H1 (cell line): ENCODE measurements around the gene GBA2. TPM values are rescaled to one million over a fixed set of nuclear protein-coding genes. Genes with fewer than 3 reads are reported as not detected.

Experiments
- CTCF ChIA-PET: fragments of 300-600 bp; sonication (Branson Sonifier 250); formaldehyde crosslinking; loops from one replicate; lab custom pipeline; 2021; ENCODE audit not compliant: partially characterized antibody; lab: Charles Lee
- POLR2A ChIA-PET: fragments of 300-600 bp; sonication (Branson Sonifier 250); formaldehyde crosslinking; loops from one replicate; lab custom pipeline; 2021; ENCODE audit warnings: inconsistent platforms; ENCODE audit not compliant: partially characterized antibody; lab: Charles Lee
- DNase-seq, 2 experiments: peaks; one replicate each; pipeline versions ENCODE4 v3.0.0 to v3.0.0-alpha.2; 2010 to 2022; ENCODE audit warnings: low spot score in 2 of 2, low read depth in 1 of 2, mixed read lengths in 1 of 2
- FAIRE-seq: peaks from 2 replicates; lab custom pipeline; 2011; peaks lifted over from hg19 to GRCh38; lab: Jason Lieb, UNC
- H2AFZ ChIP-seq: 2 replicates; pipeline ENCODE4 v1.8.1; 2012; ENCODE audit warnings: low read length, inconsistent platforms
- H2AK5ac ChIP-seq: 2 replicates; pipeline ENCODE4 v1.6.1; 2013; ENCODE audit warnings: low read depth, low read length
- H2BK120ac ChIP-seq: replicated peaks from 2 replicates; pipeline ENCODE3; 2013; ENCODE audit warnings: low read depth, low read length, inconsistent platforms
- H2BK12ac ChIP-seq: 2 replicates; pipeline ENCODE4 v1.6.1; 2013; ENCODE audit warnings: low read depth, low read length
- H2BK15ac ChIP-seq: 2 replicates; pipeline ENCODE4 v1.6.1; 2013; ENCODE audit warnings: low read length
- H2BK20ac ChIP-seq: 2 replicates; pipeline ENCODE4 v1.6.1; 2013; ENCODE audit warnings: low read length
- H2BK5ac ChIP-seq: 2 replicates; pipeline ENCODE4 v1.6.1; 2013; ENCODE audit warnings: low read depth, low read length
- H3K14ac ChIP-seq: 2 replicates; pipeline ENCODE4 v1.6.1; 2013; ENCODE audit warnings: inconsistent platforms; ENCODE audit not compliant: insufficient read length
- H3K18ac ChIP-seq: 2 replicates; pipeline ENCODE4 v1.6.1; 2013; ENCODE audit warnings: low read length; ENCODE audit errors: extremely low read depth
- H3K23ac ChIP-seq: 2 replicates; pipeline ENCODE4 v1.6.1; 2013; ENCODE audit warnings: inconsistent platforms; ENCODE audit not compliant: insufficient read length
- H3K23me2 ChIP-seq: 2 replicates; pipeline ENCODE4 v1.6.1; 2013; ENCODE audit warnings: low read depth, low read length
- H3K27ac ChIP-seq: 2 replicates; pipeline ENCODE4 v1.6.1; 2011; ENCODE audit warnings: low read depth, low read length, inconsistent platforms
- H3K27me3 ChIP-seq, 4 experiments: replicated peaks in 1 of 4; 1 replicate in 1 of 4; 2 replicates in 3 of 4; pipeline versions ENCODE4 v1.6.1 to v1.8.1; 2011 to 2013; ENCODE audit warnings: low read length in 3 of 4, mild to moderate bottlenecking in 3 of 4, inconsistent platforms in 2 of 4, mixed read lengths in 2 of 4, moderate library complexity in 1 of 4; ENCODE audit not compliant: control insufficient read depth in 3 of 4, insufficient read depth in 3 of 4; ENCODE audit errors: extremely low read depth in 1 of 4
- H3K36me3 ChIP-seq, 4 experiments: 2 replicates each; pipeline versions ENCODE4 v1.6.1 to v1.8.1; 2011 to 2013; ENCODE audit warnings: mild to moderate bottlenecking in 4 of 4, low read length in 3 of 4, moderate library complexity in 2 of 4, control low read depth in 1 of 4, inconsistent platforms in 1 of 4; ENCODE audit not compliant: insufficient read depth in 4 of 4, control insufficient read depth in 2 of 4
- H3K4ac ChIP-seq: replicated peaks from 2 replicates; pipeline ENCODE3; 2013; ENCODE audit warnings: low read length, low read depth, mixed read lengths, inconsistent platforms; ENCODE audit not compliant: insufficient read length
- H3K4me1 ChIP-seq, 4 experiments: replicated peaks in 1 of 4; 1 replicate in 1 of 4; 2 replicates in 3 of 4; pipeline versions ENCODE4 v1.6.1 to v1.8.1; 2011 to 2013; ENCODE audit warnings: low read length in 3 of 4, inconsistent platforms in 2 of 4, mixed read lengths in 1 of 4; ENCODE audit not compliant: insufficient read depth in 4 of 4, control insufficient read depth in 3 of 4
- H3K4me2 ChIP-seq, 2 experiments: 2 replicates each; pipeline versions ENCODE4 v1.6.1 to v1.8.1; 2011 to 2013; ENCODE audit warnings: low read depth in 2 of 2, low read length in 2 of 2, control low read depth in 1 of 2, inconsistent platforms in 1 of 2, mild to moderate bottlenecking in 1 of 2; ENCODE audit not compliant: insufficient read depth in 1 of 2
- H3K4me3 ChIP-seq, 4 experiments: fragments of 200-600, 300-600 bp in 1 of 4; sonication (generic), shearing (Covaris generic), sonication (Bioruptor Twin) in 1 of 4; 2 replicates each; pipeline versions ENCODE4 v1.5.1 to v1.8.1; 2011 to 2016; ENCODE audit warnings: low read length in 4 of 4, low read depth in 3 of 4, control low read depth in 2 of 4, inconsistent platforms in 2 of 4, mild to moderate bottlenecking in 2 of 4, mixed read lengths in 1 of 4, moderate library complexity in 1 of 4; ENCODE audit not compliant: insufficient read depth in 2 of 4; ENCODE audit errors: extremely low read depth in 1 of 4
- H3K56ac ChIP-seq: replicated peaks from 2 replicates; pipeline ENCODE3; 2013; ENCODE audit warnings: low read depth, mild to moderate bottlenecking, mixed read lengths, low read length, inconsistent platforms; ENCODE audit not compliant: insufficient read length
- H3K79me1 ChIP-seq: 2 replicates; pipeline ENCODE4 v1.6.1; 2013; ENCODE audit warnings: low read depth, low read length, control low read depth
- H3K79me2 ChIP-seq, 2 experiments: 2 replicates each; pipeline versions ENCODE4 v1.6.1 to v1.8.1; 2012 to 2013; ENCODE audit warnings: low read length in 2 of 2, mild to moderate bottlenecking in 2 of 2, inconsistent platforms in 1 of 2; ENCODE audit not compliant: insufficient read depth in 2 of 2, control insufficient read depth in 1 of 2
- H3K9ac ChIP-seq, 4 experiments: replicated peaks in 1 of 4; 1 replicate in 1 of 4; 2 replicates in 3 of 4; pipeline versions ENCODE4 v1.6.1 to v1.8.1; 2011 to 2013; ENCODE audit warnings: low read depth in 3 of 4, low read length in 3 of 4, control low read depth in 2 of 4, mild to moderate bottlenecking in 2 of 4, moderate library complexity in 2 of 4, inconsistent platforms in 1 of 4; ENCODE audit errors: extremely low read depth in 1 of 4
- H3K9me3 ChIP-seq, 2 experiments: 2 replicates each; pipeline versions ENCODE4 v1.6.1 to v1.8.1; 2012 to 2013; ENCODE audit warnings: mild to moderate bottlenecking in 2 of 2, moderate library complexity in 2 of 2, control low read depth in 1 of 2, inconsistent platforms in 1 of 2, low read depth in 1 of 2, low read length in 1 of 2, mixed read lengths in 1 of 2; ENCODE audit not compliant: insufficient read depth in 2 of 2
- H4K20me1 ChIP-seq, 2 experiments: replicated peaks in 1 of 2; 2 replicates each; pipeline versions ENCODE3 to v1.8.1; 2011 to 2013; ENCODE audit warnings: inconsistent platforms in 2 of 2, low read length in 2 of 2, mild to moderate bottlenecking in 1 of 2; ENCODE audit not compliant: insufficient read depth in 2 of 2, control insufficient read depth in 1 of 2
- H4K5ac ChIP-seq: 2 replicates; pipeline ENCODE4 v1.6.1; 2013; ENCODE audit warnings: low read length, low read depth, mixed read lengths, inconsistent platforms; ENCODE audit not compliant: insufficient read length
- H4K8ac ChIP-seq: 2 replicates; pipeline ENCODE4 v1.8.0; 2013; ENCODE audit warnings: mild to moderate bottlenecking, moderate library complexity, low read length, inconsistent platforms; ENCODE audit not compliant: insufficient read depth; ENCODE audit errors: extremely low read depth
- H4K91ac ChIP-seq: replicated peaks from 2 replicates; pipeline ENCODE3; 2013; ENCODE audit warnings: low read length, mixed read lengths, inconsistent platforms; ENCODE audit not compliant: insufficient read length
- CHD2 ChIP-seq: IDR thresholded peaks from 2 replicates; pipeline ENCODE4 v1.6.1; 2012; ENCODE audit warnings: low read length, improper control_type of control experiment
- SP4 ChIP-seq: IDR thresholded peaks from 2 replicates; pipeline ENCODE4 v1.6.1; 2012; ENCODE audit warnings: low read length, inconsistent platforms
- WGBS, 2 experiments: shearing (Covaris generic) in 1 of 2; methylation state at CpG; one replicate each; pipeline versions ENCODE4 v1.1.6 to v1.1.7; 2013 to 2015; ENCODE audit warnings: low lambda C conversion rate in 2 of 2, mixed read lengths in 2 of 2, inconsistent platforms in 1 of 2, low coverage in 1 of 2, missing lambda C conversion rate in 1 of 2; ENCODE audit not compliant: insufficient replicate concordance in 2 of 2, insufficient coverage in 1 of 2, insufficient read length in 1 of 2; ENCODE audit errors: extremely low coverage in 1 of 2, missing lambda C conversion rate in 1 of 2; 5-methylcytosine and 5-hydroxymethylcytosine counted together
- polyA plus RNA-seq, 7 experiments: library from polyadenylated mRNA; depleted of rRNA in 3 of 7; stranded (reverse) in 5 of 7; unstranded in 2 of 7; fragments of >200 nt in 5 of 7; fragments of 200-250 nt in 2 of 7; gene quantifications; 1 replicate in 5 of 7; 2 replicates in 1 of 7; 4 replicates in 1 of 7; pipeline versions ENCODE4 v1.2.1 to v1.2.3, GENCODE V29; 2011 to 2013; ENCODE audit warnings: missing spikeins in 2 of 7, mixed read lengths in 2 of 7
- total RNA-seq: library from RNA; stranded (reverse); fragmentation: NEBNext Ultra II Directional; extraction: Animal tissue kit (Norgen Biotek cat#: 25700); gene quantifications from 2 replicates; pipeline ENCODE4 v1.2.1, GENCODE V29; 2021
- TF ChIP-seq, protein P1 (sequence below): IDR thresholded peaks from 2 replicates; pipeline ENCODE4 v1.6.1; 2012; ENCODE audit warnings: inconsistent platforms

The GBA2 gene
- total and polyA plus RNA-seq, 2 of the 8 experiments (the other 6 are each of a cell fraction or from before 2014, with no cell fraction given): 64.2 to 71.9 TPM

DNA sequence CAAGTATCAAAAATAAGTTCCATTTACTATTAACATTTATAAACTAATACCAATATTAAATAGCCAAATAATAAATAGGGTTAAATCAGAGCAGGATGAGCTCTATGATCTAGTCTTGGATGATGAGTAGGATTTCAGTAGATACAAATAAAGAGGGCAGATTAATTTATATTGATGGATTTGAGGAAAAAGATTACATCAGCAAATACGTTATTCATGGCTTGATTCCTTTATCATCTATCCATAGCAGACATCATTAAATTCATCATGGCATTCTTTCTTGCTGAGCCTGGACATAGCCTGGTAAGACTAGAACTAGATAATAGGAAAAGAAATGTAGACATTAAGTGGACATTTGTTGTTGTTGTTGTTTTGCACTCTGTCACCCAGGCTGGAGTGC is 18.4 kb upstream of the GBA2 start:
- H3K23ac ChIP-seq: no peak overlapping the region
- WGBS, 2 experiments: 85% methylated on average over 1 of the region's 1 CpG; no CpG with 5 or more reads in 1 of the 2 experiments
- no peak for DNase-seq
- no peaks in the 10 kb centered on the region for H3K27me3 ChIP-seq
- H4K8ac ChIP-seq: no peak overlapping the region
- H3K14ac ChIP-seq: no peak overlapping the region
- H3K56ac ChIP-seq: no peak overlapping the region
- H3K4me2 ChIP-seq: no peak overlapping the region
- no peaks in the 10 kb centered on the region for H3K9me3 ChIP-seq
- no peak overlapping the region for H3K9ac ChIP-seq
- H3K23me2 ChIP-seq: no peaks in the 10 kb centered on the region
- H3K18ac ChIP-seq: no peak overlapping the region
- no peaks in the 10 kb centered on the region for H3K4me1 ChIP-seq
- no peak overlapping the region for H3K4me3 ChIP-seq
- no peak for FAIRE-seq
- H3K4ac ChIP-seq: no peak overlapping the region
- no peaks in the 10 kb centered on the region for H3K79me2 ChIP-seq
- no peaks in the 10 kb centered on the region for H4K20me1 ChIP-seq
- no peak overlapping the region for H2BK5ac ChIP-seq
- H2BK20ac ChIP-seq: no peak overlapping the region
- H2AK5ac ChIP-seq: no peak overlapping the region
- no peak overlapping the region for H2BK12ac ChIP-seq
- H3K36me3 ChIP-seq: no peaks in the 10 kb centered on the region
- H3K79me1 ChIP-seq: no peaks in the 10 kb centered on the region
- no peak overlapping the region for H2BK120ac ChIP-seq
- H3K27ac ChIP-seq: no peak overlapping the region
- H2AFZ ChIP-seq: no peak overlapping the region
- H2BK15ac ChIP-seq: no peak overlapping the region
- H4K5ac ChIP-seq: no peak overlapping the region
- ChIA-PET CTCF (interaction anchor here (0.6 to 1.4 kb wide), 4 partner anchors 23 to 164 kb away, joined by 3 to 5 read pairs (median 3); no protein-coding TSS in a partner anchor), POLR2A (interaction anchor here (1.2 to 1.4 kb wide), 3 partner anchors 15 to 25 kb away, joined by 3 to 5 read pairs (median 4); no protein-coding TSS in a partner anchor)
- H4K91ac ChIP-seq: no peak overlapping the region
- no peak for TF ChIP-seq SP4
- TF ChIP-seq, protein P1, sequence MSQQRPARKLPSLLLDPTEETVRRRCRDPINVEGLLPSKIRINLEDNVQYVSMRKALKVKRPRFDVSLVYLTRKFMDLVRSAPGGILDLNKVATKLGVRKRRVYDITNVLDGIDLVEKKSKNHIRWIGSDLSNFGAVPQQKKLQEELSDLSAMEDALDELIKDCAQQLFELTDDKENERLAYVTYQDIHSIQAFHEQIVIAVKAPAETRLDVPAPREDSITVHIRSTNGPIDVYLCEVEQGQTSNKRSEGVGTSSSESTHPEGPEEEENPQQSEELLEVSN: no peak
- no peak for TF ChIP-seq CHD2
